ENCODE data around the gene FRG2C. TPM values are rescaled to one million over a fixed set of nuclear protein-coding genes. Genes with fewer than 3 reads are reported as not detected.
"Not testable (repeated sequence)": the region's sequence is repeated elsewhere in the genome, so short reads cannot be mapped to it uniquely, and the experiment has no call there.

FRG2C gene
- total RNA-seq, 1 experiment from 2014 or later, result not detected

GRCh38 chr3:75669348-75670297 is 5.5 kb downstream of the FRG2C start:
- not testable (repeated sequence) for DNase-seq (ENCODE audit: low spot score)

- DNase-seq (ENCODE audit: low spot score), result not testable (repeated sequence)
Observed at GRCh38 chr3:75670298-75671286, 6.5 kb downstream of the FRG2C start.

DNA sequence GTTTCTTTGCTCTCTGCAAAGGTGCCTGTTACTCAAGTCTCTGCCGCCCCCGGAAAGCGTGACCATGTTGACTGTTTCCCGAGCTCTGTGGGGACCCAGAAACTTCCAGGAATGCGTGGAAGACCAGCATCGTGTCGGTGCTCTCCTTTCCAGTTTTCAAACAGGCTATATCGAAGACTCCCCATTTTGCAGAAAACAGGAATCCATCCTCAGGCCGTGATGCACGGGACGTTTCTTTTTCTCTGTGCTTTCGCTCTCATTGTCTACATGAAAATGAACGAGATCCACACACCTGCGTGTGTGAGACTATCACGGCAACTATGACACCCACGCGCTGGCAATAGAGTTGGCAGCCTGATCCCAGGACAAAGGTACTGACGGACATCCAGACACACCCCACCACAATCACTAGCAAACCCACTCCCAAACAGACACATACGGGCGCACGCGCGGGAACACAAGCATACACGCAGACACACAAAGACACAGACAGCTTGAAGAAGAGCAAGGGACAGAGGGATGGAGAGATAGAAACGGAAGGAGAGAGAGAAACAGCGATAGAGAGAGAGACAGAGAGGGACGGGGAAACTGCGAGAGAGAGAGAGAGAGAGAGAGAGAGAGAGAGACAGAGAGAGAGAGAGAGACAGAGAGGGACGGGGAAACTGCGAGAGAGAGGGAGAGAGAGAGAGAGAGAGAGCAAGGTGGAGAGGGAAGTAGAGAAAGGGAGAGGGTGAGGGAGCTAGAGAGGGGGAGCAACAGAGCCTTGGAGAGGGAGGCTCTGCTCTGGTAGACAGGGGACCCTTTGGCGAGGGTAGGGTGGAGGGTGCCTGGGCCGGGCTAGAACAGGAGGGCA is 7.4 kb downstream of the FRG2C start:
- DNase-seq (ENCODE audit: low spot score), result not testable (repeated sequence)

- not testable (repeated sequence) for DNase-seq (ENCODE audit: low spot score)
Observed at GRCh38 chr3:75672140-75672775, 8.1 kb downstream of the FRG2C start.

GRCh38 chr3:75683965-75684364 is 19.8 kb downstream of the FRG2C start:
- DNase-seq (ENCODE audit: low spot score), result not testable (repeated sequence)

DNA sequence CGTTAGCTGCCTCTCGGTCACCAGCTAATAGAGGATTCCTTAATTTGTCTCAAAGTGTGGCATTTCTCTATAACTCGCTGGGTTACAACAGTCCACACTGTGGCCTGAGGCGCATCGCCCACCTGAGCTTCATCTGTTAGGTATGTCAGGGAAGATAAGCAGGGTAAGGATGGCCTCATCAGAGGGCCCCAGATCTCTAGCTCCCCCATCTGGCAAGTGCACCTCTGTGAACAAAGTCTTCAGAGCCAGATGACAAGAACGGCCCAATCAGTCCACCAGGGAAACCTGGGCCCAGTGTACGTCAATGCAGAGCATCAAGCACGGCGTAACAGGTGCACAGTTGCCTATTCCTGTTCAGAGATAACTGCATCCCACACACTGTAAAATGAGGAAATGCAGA is 23.2 kb downstream of the FRG2C start:
- DNase-seq (ENCODE audit: low spot score), result no peak

GRCh38 chr3:75692061-75692460 is 27.9 kb downstream of the FRG2C start:
- DNase-seq (ENCODE audit: low spot score), result no peak

Small RNA genes lying within 50 kb of the gene (small RNA-seq; reads per million reads assigned to genes)
- gene AC108724.2, result not detected

Other genes starting within 250 kb of the FRG2C start
- 2.4 and 3.2 TPM in 2 replicates for gene ZNF717, start 121.2 kb downstream of the FRG2C start, total RNA-seq (2014; rRNA removed; shearing (Covaris generic))

Measured in HT-29 (cell line).